ENCODE results near the gene CDKL1.

GRCh38 chr14:50377550-50378085 is 19.1 kb downstream of the CDKL1 start:
- TF ChIP-seq POLR2A (IDR thresholded peaks at IDR 0.05; ENCODE audit: low read depth, low read length), result no peak
- TF ChIP-seq POLR2AphosphoS5 (IDR thresholded peaks at IDR 0.05; ENCODE audit: low read depth, low read length), result no peak

Measured in GM12891 (cell line).